Stomach smooth muscle (tissue), 2 donors: ENCODE results near the gene ATP11B.
A peak's percentile ranks its signal among the peaks of the same experiment; 100 is the strongest.

Source experiments
- H3K27ac ChIP-seq: one replicate; pipeline ENCODE4 v1.7.0; 2013; ENCODE audit warnings: mild to moderate bottlenecking, low read length, inconsistent platforms
- H3K27me3 ChIP-seq, 2 donors: one replicate each; pipeline ENCODE4 v1.7.0; 2013; ENCODE audit warnings: low read length in 2 of 2; ENCODE audit not compliant: insufficient read depth in 2 of 2, control insufficient read depth in 1 of 2
- H3K36me3 ChIP-seq, 2 donors: one replicate each; pipeline ENCODE4 v1.7.0; 2013; ENCODE audit warnings: low read length in 2 of 2; ENCODE audit not compliant: control insufficient read depth in 2 of 2, insufficient read depth in 2 of 2
- H3K4me1 ChIP-seq: one replicate; pipeline ENCODE4 v1.7.0; 2013; ENCODE audit warnings: low read length; ENCODE audit not compliant: control insufficient read depth, insufficient read depth
- H3K4me3 ChIP-seq, 2 donors: one replicate each; pipeline ENCODE4 v1.7.0; 2013; ENCODE audit warnings: low read length in 2 of 2
- H3K9ac ChIP-seq, 2 donors: one replicate each; pipeline ENCODE4 v1.7.0; 2013; ENCODE audit warnings: low read length in 2 of 2, mild to moderate bottlenecking in 1 of 2
- H3K9me3 ChIP-seq, 2 donors: one replicate each; pipeline ENCODE4 v1.7.0; 2013; ENCODE audit warnings: low read length in 2 of 2; ENCODE audit not compliant: control insufficient read depth in 2 of 2
- donor health status: healthy.
- donor health status: Pancreatic carcinoma.

The ATP11B gene

GRCh38 chr3:182792901-182793662 lies at the start of gene ATP11B:
TSS of gene ATP11B (plus strand) at chr3:182793504. CDS start at chr3:182793760, 256 bp downstream.
- Histone ChIP-seq H3K4me1 (peaks cover 5% of the 10 kb centered on the region), H3K9me3 (no peaks in the 10 kb centered on the region), H3K27ac (peak within 1 kb of the TSS; percentile 85), H3K27me3 (no peaks in the 10 kb centered on the region), H3K4me3 (peak within 1 kb of the TSS; percentile 92 to 99), H3K36me3 (no peaks in the 10 kb centered on the region), H3K9ac (peak within 1 kb of the TSS; percentile 96)

DNA sequence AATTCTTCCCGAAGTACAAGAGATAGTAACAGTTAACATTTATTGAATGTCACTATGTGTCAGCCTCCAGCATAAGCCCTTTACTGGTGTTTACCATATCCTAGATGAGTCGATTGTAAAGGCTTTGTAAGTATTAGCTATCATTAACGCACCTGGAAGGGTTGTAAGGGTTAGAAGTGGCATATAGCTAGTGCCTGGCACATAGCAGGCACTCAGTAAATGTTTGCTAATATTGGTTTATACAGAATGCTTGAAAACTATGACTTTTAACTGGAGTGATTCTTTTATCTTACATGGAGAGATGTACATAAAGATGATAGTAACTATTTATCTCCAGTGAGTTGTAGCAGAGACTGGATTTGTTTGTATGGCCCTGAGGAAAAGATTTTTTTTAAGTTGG lies 46.3 kb upstream of the ATP11B start:
- Histone ChIP-seq H3K4me1 (no peaks in the 10 kb centered on the region), H3K27ac (no peak overlapping the region), H3K4me3 (no peak overlapping the region), H3K9ac (no peak overlapping the region), H3K27me3 (no peaks in the 10 kb centered on the region), H3K36me3 (no peaks in the 10 kb centered on the region), H3K9me3 (peaks cover 0 to under 1% of the 10 kb centered on the region in 2 donors)

DNA sequence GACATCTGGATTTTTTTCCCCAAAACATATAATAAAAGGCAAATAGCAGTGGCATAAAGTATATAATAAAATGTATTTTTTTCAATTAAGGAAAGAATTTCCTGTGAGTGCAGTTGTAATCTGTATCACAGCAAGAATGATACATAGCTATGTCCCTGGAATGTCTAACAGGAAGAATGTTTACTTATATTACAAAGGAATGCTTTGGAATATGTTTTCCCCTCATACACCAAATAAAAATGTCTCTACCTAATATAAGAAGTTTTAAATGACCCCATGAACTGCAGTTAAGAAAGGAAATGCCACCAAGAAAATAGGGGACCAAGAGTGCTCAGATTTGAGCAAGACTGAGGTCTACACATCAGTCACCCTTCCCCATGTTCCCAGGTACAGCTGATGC lies 38.0 kb upstream of the ATP11B start:
- no peak overlapping the region for H3K9ac ChIP-seq
- H3K36me3 ChIP-seq: no peaks in the 10 kb centered on the region
- H3K4me3 ChIP-seq: no peak overlapping the region
- H3K27me3 ChIP-seq: no peaks in the 10 kb centered on the region
- no peak overlapping the region for H3K27ac ChIP-seq
- H3K9me3 ChIP-seq: peaks cover 0 to 3% of the 10 kb centered on the region in 2 donors
- no peaks in the 10 kb centered on the region for H3K4me1 ChIP-seq

GRCh38 chr3:182755712-182756111 lies 37.6 kb upstream of the ATP11B start:
- Histone ChIP-seq H3K4me3 (no peak overlapping the region), H3K9me3 (peaks cover 0 to 3% of the 10 kb centered on the region in 2 donors), H3K9ac (no peak overlapping the region), H3K27me3 (no peaks in the 10 kb centered on the region), H3K4me1 (no peaks in the 10 kb centered on the region), H3K27ac (no peak overlapping the region), H3K36me3 (no peaks in the 10 kb centered on the region)

DNA sequence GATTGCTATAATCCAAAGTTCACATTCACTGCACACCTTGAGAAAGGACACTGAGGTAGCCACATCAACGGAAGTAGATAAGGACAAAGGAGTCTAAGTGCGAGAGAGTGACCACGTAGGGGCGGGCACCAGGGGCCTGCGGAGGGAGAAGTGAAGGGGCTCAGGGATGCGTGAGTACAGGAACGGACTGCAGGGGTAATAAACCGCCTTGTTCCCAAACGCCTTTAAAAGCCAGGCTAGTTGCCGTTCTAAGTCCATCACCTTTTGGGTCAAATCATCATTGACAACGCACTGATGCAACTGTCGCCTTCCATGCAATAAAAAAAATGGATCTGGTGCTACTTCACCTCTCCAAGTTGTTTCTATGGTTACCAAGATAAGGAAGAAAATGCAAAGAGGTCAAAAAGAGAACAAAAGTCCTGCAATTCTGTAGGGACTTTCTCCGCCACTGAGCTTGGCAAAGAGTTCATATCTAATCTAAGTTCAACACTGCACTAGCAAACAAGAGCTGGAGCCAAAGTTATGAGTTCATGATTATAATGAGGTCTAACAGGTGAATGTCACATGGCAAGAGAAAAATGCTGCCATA lies 32.6 kb upstream of the ATP11B start:
- Histone ChIP-seq H3K27ac (no peak overlapping the region), H3K27me3 (no peaks in the 10 kb centered on the region), H3K36me3 (no peaks in the 10 kb centered on the region), H3K9ac (no peak overlapping the region), H3K4me3 (no peak overlapping the region), H3K9me3 (no peaks in the 10 kb centered on the region), H3K4me1 (no peaks in the 10 kb centered on the region)

- no peaks in the 10 kb centered on the region for H3K9me3 ChIP-seq
- no peak overlapping the region for H3K4me3 ChIP-seq
- no peaks in the 10 kb centered on the region for H3K36me3 ChIP-seq
- no peak overlapping the region for H3K27ac ChIP-seq
- no peaks in the 10 kb centered on the region for H3K4me1 ChIP-seq
- H3K9ac ChIP-seq: no peak overlapping the region
- no peaks in the 10 kb centered on the region for H3K27me3 ChIP-seq
Measured at GRCh38 chr3:182763896-182764295, 29.4 kb upstream of the ATP11B start.

DNA sequence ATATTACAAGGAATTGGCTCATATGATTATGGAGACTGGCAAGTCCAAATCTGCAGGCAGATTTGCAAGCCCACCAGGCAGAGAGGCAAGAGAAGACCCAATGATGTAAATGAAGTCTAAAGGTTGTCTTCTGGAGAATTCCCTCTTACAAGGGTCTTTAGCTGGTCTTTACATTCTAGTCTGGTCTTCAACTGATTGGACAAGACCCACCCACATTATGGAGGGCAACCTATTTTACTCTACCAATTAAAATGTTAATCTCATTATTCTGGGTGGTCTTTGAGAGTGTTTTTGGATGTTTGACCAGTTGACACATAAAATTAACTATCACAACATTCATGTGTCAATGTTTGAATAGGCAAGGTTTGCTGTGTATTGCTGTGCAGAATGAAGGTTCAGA lies 28.0 kb upstream of the ATP11B start:
- Histone ChIP-seq H3K27ac (no peak overlapping the region), H3K4me1 (no peaks in the 10 kb centered on the region), H3K4me3 (no peak overlapping the region), H3K9ac (no peak overlapping the region), H3K36me3 (no peaks in the 10 kb centered on the region), H3K27me3 (no peaks in the 10 kb centered on the region), H3K9me3 (no peaks in the 10 kb centered on the region)

DNA sequence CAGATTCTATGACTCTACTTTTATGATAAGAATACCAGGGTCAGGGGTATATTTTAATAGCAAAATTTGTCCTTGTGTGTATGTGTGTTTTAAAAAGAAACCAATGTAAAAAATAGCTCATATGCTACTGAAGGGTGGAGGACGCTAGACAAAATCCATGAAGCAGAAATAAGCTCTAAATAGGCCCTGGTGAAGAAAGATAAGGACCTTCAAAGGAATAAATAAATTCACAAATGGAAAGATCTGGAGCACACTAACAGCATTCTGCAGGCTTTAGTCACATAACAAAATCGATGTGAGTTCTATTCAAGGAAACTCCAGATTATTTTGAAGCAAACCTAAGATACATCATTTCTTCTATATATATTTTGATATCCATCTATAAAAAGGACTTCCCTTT lies 27.2 kb upstream of the ATP11B start:
- Histone ChIP-seq H3K9me3 (no peaks in the 10 kb centered on the region), H3K9ac (no peak overlapping the region), H3K4me3 (no peak overlapping the region), H3K4me1 (no peaks in the 10 kb centered on the region), H3K27ac (no peak overlapping the region), H3K36me3 (no peaks in the 10 kb centered on the region), H3K27me3 (no peaks in the 10 kb centered on the region)

DNA sequence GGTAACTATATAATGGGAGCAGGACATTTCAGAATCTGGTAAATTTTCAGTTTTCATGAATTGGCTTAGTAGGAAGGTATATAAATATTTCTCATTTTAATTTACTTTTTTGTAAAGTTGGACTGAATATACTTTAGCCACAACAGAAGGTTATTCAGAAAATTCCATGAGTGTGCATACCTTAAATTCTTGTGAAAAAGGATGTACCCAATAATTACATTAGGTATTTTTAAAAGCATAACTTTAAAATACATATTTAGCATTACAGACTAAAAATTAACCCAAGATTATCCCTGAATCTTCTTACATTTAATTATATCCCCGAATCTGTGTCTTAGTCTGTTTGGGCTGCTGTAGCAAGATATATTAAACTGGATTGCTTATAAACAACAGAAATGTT lies 24.9 kb upstream of the ATP11B start:
- Histone ChIP-seq H3K27ac (no peak overlapping the region), H3K9ac (no peak overlapping the region), H3K4me1 (no peaks in the 10 kb centered on the region), H3K9me3 (no peaks in the 10 kb centered on the region), H3K27me3 (no peaks in the 10 kb centered on the region), H3K36me3 (no peaks in the 10 kb centered on the region), H3K4me3 (no peak overlapping the region)

GRCh38 chr3:182769673-182770072 lies 23.6 kb upstream of the ATP11B start:
- Histone ChIP-seq H3K27ac (no peak overlapping the region), H3K9ac (no peak overlapping the region), H3K36me3 (no peaks in the 10 kb centered on the region), H3K27me3 (no peaks in the 10 kb centered on the region), H3K4me3 (no peak overlapping the region), H3K4me1 (no peaks in the 10 kb centered on the region), H3K9me3 (no peaks in the 10 kb centered on the region)

- Histone ChIP-seq H3K36me3 (no peaks in the 10 kb centered on the region), H3K27me3 (peaks cover 4 to 5% of the 10 kb centered on the region in 2 donors), H3K9ac (no peak overlapping the region), H3K9me3 (no peaks in the 10 kb centered on the region), H3K4me1 (no peaks in the 10 kb centered on the region), H3K27ac (no peak overlapping the region), H3K4me3 (no peak overlapping the region)
Measured at GRCh38 chr3:182782149-182782548, 11.2 kb upstream of the ATP11B start.
